Mesendoderm (in vitro differentiated cells): Measurements from ENCODE around the gene MGMT.

Source experiments
- DNase-seq: peaks from one replicate; pipeline ENCODE4 v3.0.0; 2013
- H2AK5ac ChIP-seq: 2 replicates; pipeline ENCODE4 v1.6.1; 2013; ENCODE audit warnings: low read length, inconsistent platforms
- H2BK120ac ChIP-seq: 2 replicates; pipeline ENCODE4 v1.6.1; 2013; ENCODE audit warnings: low read depth, mild to moderate bottlenecking, low read length, moderate library complexity, mixed read lengths
- H2BK15ac ChIP-seq: replicated peaks from 2 replicates; pipeline ENCODE4 v1.6.1; 2013; ENCODE audit warnings: low read depth, mild to moderate bottlenecking, moderate library complexity
- H2BK5ac ChIP-seq: 2 replicates; pipeline ENCODE4 v1.6.1; 2013; ENCODE audit warnings: low read length, inconsistent platforms
- H3K18ac ChIP-seq: 2 replicates; pipeline ENCODE4 v1.6.1; 2013; ENCODE audit warnings: mild to moderate bottlenecking, low read length, mixed read lengths
- H3K23ac ChIP-seq: one replicate; pipeline ENCODE4 v1.6.1; 2013; ENCODE audit warnings: low read length
- H3K27ac ChIP-seq: 2 replicates; pipeline ENCODE4 v1.5.1; 2013; ENCODE audit warnings: low read depth, mild to moderate bottlenecking, inconsistent platforms, low read length, moderate library complexity
- H3K27me3 ChIP-seq: 2 replicates; pipeline ENCODE4 v1.6.1; 2013; ENCODE audit warnings: low read length, control low read depth, mild to moderate bottlenecking, inconsistent platforms; ENCODE audit not compliant: insufficient read depth, poor library complexity
- H3K36me3 ChIP-seq: 2 replicates; pipeline ENCODE4 v1.6.1; 2013; ENCODE audit warnings: low read length, inconsistent platforms; ENCODE audit not compliant: control insufficient read depth, insufficient read depth
- H3K4ac ChIP-seq: one replicate; pipeline ENCODE4 v1.6.1; 2013; ENCODE audit warnings: low read depth, mild to moderate bottlenecking, low read length, moderate library complexity
- H3K4me1 ChIP-seq: 2 replicates; pipeline ENCODE4 v1.6.1; 2013; ENCODE audit warnings: low read depth, low read length, inconsistent platforms; ENCODE audit not compliant: control insufficient read depth
- H3K4me2 ChIP-seq: 2 replicates; pipeline ENCODE4 v1.6.1; 2013; ENCODE audit warnings: low read length
- H3K4me3 ChIP-seq: 2 replicates; pipeline ENCODE4 v1.5.1; 2013; ENCODE audit warnings: mild to moderate bottlenecking, low read length
- H3K56ac ChIP-seq: one replicate; pipeline ENCODE4 v1.6.1; 2013; ENCODE audit warnings: low read length
- H3K79me1 ChIP-seq: 2 replicates; pipeline ENCODE4 v1.6.1; 2013; ENCODE audit warnings: low read length, inconsistent platforms
- H3K79me2 ChIP-seq: 2 replicates; pipeline ENCODE4 v1.6.1; 2013; ENCODE audit warnings: mild to moderate bottlenecking, low read length; ENCODE audit not compliant: control insufficient read depth, insufficient read depth
- H3K9ac ChIP-seq: 2 replicates; pipeline ENCODE4 v1.6.1; 2013; ENCODE audit warnings: low read length, inconsistent platforms
- H4K5ac ChIP-seq: one replicate; pipeline ENCODE4 v1.6.1; 2013; ENCODE audit warnings: low read length
- H4K8ac ChIP-seq: one replicate; pipeline ENCODE4 v1.6.1; 2013; ENCODE audit warnings: low read depth, mild to moderate bottlenecking, control low read depth, low read length, moderate library complexity
- WGBS: extraction: QIAGEN DNeasy Blood & Tissue Kit; methylation state at CpG from one replicate; pipeline ENCODE4 v1.1.7; 2013; ENCODE audit warnings: low lambda C conversion rate, missing lambda C conversion rate; ENCODE audit not compliant: insufficient coverage; ENCODE audit errors: extremely low coverage; 5-methylcytosine and 5-hydroxymethylcytosine counted together

Gene MGMT

GRCh38 chr10:129730993-129731325 lies 263.9 kb downstream of the MGMT start:
- no peak for DNase-seq
- H3K23ac ChIP-seq = no peak overlapping the region
- H3K4me1 ChIP-seq = no peaks in the 10 kb centered on the region
- H3K27me3 ChIP-seq = no peaks in the 10 kb centered on the region
- H2AK5ac ChIP-seq = no peak overlapping the region
- H3K36me3 ChIP-seq = no peaks in the 10 kb centered on the region
- H3K9ac ChIP-seq = no peak overlapping the region
- H3K56ac ChIP-seq = no peak overlapping the region
- no peak overlapping the region for H4K5ac ChIP-seq
- no peak overlapping the region for H3K4ac ChIP-seq
- H3K27ac ChIP-seq = no peak overlapping the region
- H3K79me2 ChIP-seq = no peaks in the 10 kb centered on the region
- no peak overlapping the region for H2BK5ac ChIP-seq
- no peak overlapping the region for H3K4me2 ChIP-seq
- H2BK120ac ChIP-seq = no peak overlapping the region
- H3K18ac ChIP-seq = no peak overlapping the region
- no peaks in the 10 kb centered on the region for H3K79me1 ChIP-seq
- H2BK15ac ChIP-seq = no peak overlapping the region
- H3K4me3 ChIP-seq = no peak overlapping the region
- no peak overlapping the region for H4K8ac ChIP-seq
- WGBS = no CpG with 5 or more reads among the region's 10 CpGs

GRCh38 chr10:129740532-129741279 lies 273.7 kb downstream of the MGMT start:
- WGBS = no CpG with 5 or more reads among the region's 15 CpGs
- no peak overlapping the region for H2BK15ac ChIP-seq

DNA sequence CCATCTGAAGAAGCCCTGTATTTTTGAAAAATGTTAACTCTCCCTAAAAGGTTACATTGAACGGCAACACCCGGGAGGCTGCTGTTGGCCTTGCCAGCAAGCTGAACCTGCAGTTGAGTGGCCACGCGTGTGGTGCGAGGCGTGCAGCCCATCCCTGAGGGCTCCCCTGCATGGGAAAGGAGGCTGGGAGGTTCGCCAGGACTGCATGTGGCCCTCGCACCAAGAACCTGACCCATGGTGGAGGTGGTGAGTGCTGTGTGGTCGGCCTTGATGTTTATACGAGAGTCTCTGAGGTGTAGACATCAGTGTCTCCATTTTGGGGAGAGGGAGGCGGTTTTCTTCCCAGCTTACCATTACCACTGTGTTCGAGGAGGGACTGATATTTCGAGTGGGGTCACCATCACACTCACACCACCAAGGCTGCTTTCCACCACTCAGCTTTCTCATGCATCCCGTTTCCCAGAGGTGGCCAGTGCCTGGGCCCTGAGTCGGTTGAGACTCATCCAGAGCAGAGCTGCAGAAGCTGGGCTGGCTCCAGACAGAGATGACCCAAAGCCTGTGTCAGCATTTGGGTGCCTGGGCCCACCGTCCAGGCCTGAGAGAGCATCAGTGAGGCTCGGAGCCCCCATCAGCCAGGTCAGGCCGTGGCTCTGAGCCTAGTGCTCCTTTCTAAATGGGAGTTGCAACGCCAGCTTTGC lies 274.4 kb downstream of the MGMT start:
- Histone ChIP-seq H3K79me2 (no peaks in the 10 kb centered on the region), H3K56ac (no peak overlapping the region), H3K23ac (no peak overlapping the region), H2AK5ac (no peak overlapping the region), H2BK5ac (no peak overlapping the region), H4K5ac (no peak overlapping the region), H3K4me1 (no peaks in the 10 kb centered on the region), H3K27ac (no peak overlapping the region), H3K9ac (no peak overlapping the region), H2BK120ac (no peak overlapping the region), H3K4me2 (no peak overlapping the region), H3K18ac (no peak overlapping the region), H3K4me3 (no peak overlapping the region), H3K27me3 (no peaks in the 10 kb centered on the region), H3K79me1 (no peaks in the 10 kb centered on the region), H2BK15ac (no peak overlapping the region), H3K36me3 (no peaks in the 10 kb centered on the region), H3K4ac (no peak overlapping the region), H4K8ac (no peak overlapping the region)
- no CpG with 5 or more reads among the region's 19 CpGs for WGBS
- no peak for DNase-seq

More at GRCh38 chr10:129740532-129741279, 273.7 kb downstream of the MGMT start:
- no peaks in the 10 kb centered on the region for H3K79me1 ChIP-seq
- no peaks in the 10 kb centered on the region for H3K4me1 ChIP-seq
- no peaks in the 10 kb centered on the region for H3K27me3 ChIP-seq
- H2BK120ac ChIP-seq = no peak overlapping the region
- H3K4ac ChIP-seq = no peak overlapping the region
- H4K8ac ChIP-seq = no peak overlapping the region
- H3K9ac ChIP-seq = no peak overlapping the region
- no peaks in the 10 kb centered on the region for H3K79me2 ChIP-seq
- H3K18ac ChIP-seq = no peak overlapping the region
- no peak overlapping the region for H3K56ac ChIP-seq
- H3K4me3 ChIP-seq = no peak overlapping the region
- H3K36me3 ChIP-seq = no peaks in the 10 kb centered on the region
- H3K4me2 ChIP-seq = no peak overlapping the region
- peak; percentile 16 for DNase-seq
- H3K23ac ChIP-seq = no peak overlapping the region
- no peak overlapping the region for H3K27ac ChIP-seq
- no peak overlapping the region for H2AK5ac ChIP-seq
- H4K5ac ChIP-seq = no peak overlapping the region
- no peak overlapping the region for H2BK5ac ChIP-seq

DNA sequence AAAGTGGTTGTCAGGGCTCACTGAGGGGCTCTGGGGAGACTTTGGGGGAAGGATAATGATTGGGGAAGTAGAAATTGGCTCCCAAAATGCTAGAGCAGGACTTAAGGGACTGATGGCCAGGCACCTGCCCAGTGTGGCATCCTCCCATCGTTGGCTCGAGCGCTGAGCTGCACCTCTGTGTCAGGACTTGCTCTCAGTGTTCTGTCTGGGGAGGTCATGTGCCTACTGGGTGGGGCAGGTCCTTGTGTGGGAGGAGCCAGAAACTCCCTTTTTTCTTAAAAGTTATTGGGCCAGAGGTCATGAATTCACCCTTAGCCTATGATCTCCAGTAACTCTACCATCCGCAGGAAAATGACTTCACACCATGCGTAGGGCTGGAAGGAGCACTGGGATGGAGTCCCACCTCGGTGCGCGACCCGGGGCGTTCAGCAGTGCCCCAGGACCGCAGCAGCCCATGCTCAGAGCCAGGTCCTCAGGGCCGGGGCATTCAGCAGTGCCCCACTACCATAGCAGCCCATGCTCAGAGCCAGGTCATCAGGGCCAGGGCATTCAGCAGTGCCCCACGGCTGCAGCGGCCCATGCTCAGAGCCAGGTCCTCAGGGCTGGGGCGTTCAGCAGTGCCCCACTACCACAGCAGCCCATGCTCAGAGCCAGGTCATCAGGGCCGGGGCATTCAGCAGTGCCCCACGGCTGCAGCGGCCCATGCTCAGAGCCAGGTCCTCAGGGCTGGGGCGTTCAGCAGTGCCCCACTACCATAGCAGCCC lies 275.1 kb downstream of the MGMT start:
- no peak overlapping the region for H4K5ac ChIP-seq
- no peak overlapping the region for H3K18ac ChIP-seq
- H3K4me1 ChIP-seq = no peaks in the 10 kb centered on the region
- no peak overlapping the region for H3K4me3 ChIP-seq
- H3K79me2 ChIP-seq = no peaks in the 10 kb centered on the region
- WGBS = no CpG with 5 or more reads among the region's 19 CpGs
- H2AK5ac ChIP-seq = no peak overlapping the region
- H3K79me1 ChIP-seq = no peaks in the 10 kb centered on the region
- no peak overlapping the region for H2BK15ac ChIP-seq
- H3K4me2 ChIP-seq = no peak overlapping the region
- no peak overlapping the region for H3K23ac ChIP-seq
- H3K4ac ChIP-seq = no peak overlapping the region
- no peak for DNase-seq
- no peak overlapping the region for H2BK120ac ChIP-seq
- H3K56ac ChIP-seq = no peak overlapping the region
- H3K27me3 ChIP-seq = no peaks in the 10 kb centered on the region
- no peak overlapping the region for H4K8ac ChIP-seq
- H3K9ac ChIP-seq = no peak overlapping the region
- no peaks in the 10 kb centered on the region for H3K36me3 ChIP-seq
- no peak overlapping the region for H2BK5ac ChIP-seq
- H3K27ac ChIP-seq = no peak overlapping the region

DNA sequence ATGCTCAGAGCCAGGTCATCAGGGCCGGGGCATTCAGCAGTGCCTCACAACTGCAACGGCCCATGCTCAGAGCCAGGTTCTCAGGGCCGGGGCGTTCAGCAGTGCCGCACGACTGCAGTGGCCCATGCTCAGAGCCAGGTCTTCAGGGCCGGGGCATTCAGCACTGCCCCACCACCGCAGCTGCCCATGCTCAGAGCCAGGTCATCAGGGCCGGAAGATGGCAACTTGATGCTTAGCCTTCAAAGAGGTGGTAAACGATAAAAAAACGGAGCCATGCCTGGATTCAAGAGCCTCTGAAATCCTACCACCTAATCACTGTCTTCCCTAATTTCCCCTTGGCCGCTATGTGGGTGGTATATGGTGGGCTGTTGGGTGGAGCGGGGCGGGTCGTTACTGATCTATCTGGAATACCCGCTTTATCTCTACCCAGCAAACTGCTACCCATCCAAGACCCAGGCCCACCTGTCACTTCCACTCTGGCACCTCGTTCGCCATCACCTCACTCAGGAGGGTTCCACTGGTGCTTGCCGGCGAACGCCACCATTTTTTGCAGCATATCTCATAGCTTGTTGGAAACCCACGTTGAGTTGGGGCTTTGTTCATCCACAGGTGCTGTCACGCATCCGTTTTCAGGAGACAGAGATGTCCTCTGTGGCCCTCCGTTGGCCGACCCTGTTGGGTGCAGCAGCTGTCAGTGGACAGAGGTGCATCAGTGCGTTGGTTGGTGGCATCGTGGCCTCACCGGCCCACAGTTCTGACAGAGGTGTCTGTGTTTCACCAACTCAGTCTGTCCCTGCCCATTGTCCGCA lies 275.9 kb downstream of the MGMT start:
- no peaks in the 10 kb centered on the region for H3K79me1 ChIP-seq
- no peaks in the 10 kb centered on the region for H3K36me3 ChIP-seq
- H4K5ac ChIP-seq = no peak overlapping the region
- WGBS = no CpG with 5 or more reads among the region's 30 CpGs
- no peak overlapping the region for H3K56ac ChIP-seq
- no peak overlapping the region for H2BK120ac ChIP-seq
- no peak overlapping the region for H2AK5ac ChIP-seq
- no peak overlapping the region for H4K8ac ChIP-seq
- H3K27ac ChIP-seq = no peak overlapping the region
- DNase-seq = no peak
- no peak overlapping the region for H2BK5ac ChIP-seq
- no peak overlapping the region for H3K4me3 ChIP-seq
- H3K27me3 ChIP-seq = no peaks in the 10 kb centered on the region
- H3K4me1 ChIP-seq = no peaks in the 10 kb centered on the region
- H3K79me2 ChIP-seq = no peaks in the 10 kb centered on the region
- H3K18ac ChIP-seq = no peak overlapping the region
- no peak overlapping the region for H3K9ac ChIP-seq
- H3K23ac ChIP-seq = no peak overlapping the region
- no peak overlapping the region for H3K4ac ChIP-seq
- no peak overlapping the region for H3K4me2 ChIP-seq
- no peak overlapping the region for H2BK15ac ChIP-seq
